ENCODE measurements around the gene FGL2.

DNA sequence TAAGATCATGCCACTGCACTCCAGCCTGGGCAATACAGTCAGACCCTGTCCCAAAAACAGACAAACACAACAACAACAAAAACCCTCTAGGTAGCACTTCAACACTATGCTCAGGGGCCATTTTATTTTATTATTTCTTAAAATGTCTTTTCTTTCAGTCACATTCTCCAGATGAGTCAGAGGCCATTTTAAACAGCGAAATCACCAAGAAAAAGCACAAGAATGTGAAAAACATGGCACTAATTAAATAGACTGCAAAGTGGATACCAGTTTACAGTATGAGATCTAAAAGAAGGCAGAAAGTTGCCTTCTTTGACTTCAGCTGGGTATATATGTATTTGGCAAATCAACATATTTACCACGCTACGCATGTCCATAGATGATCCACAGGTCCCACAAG is 6.1 kb upstream of the FGL2 start:
- TF ChIP-seq, protein P1, sequence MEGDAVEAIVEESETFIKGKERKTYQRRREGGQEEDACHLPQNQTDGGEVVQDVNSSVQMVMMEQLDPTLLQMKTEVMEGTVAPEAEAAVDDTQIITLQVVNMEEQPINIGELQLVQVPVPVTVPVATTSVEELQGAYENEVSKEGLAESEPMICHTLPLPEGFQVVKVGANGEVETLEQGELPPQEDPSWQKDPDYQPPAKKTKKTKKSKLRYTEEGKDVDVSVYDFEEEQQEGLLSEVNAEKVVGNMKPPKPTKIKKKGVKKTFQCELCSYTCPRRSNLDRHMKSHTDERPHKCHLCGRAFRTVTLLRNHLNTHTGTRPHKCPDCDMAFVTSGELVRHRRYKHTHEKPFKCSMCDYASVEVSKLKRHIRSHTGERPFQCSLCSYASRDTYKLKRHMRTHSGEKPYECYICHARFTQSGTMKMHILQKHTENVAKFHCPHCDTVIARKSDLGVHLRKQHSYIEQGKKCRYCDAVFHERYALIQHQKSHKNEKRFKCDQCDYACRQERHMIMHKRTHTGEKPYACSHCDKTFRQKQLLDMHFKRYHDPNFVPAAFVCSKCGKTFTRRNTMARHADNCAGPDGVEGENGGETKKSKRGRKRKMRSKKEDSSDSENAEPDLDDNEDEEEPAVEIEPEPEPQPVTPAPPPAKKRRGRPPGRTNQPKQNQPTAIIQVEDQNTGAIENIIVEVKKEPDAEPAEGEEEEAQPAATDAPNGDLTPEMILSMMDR (conservative IDR thresholded peaks at IDR 0.05; ENCODE audit: low read length), result no peak
- TF ChIP-seq EZH2phosphoT487 (IDR thresholded peaks at IDR 0.05; ENCODE audit: borderline replicate concordance, low read depth, low read length), result no peak
